ENCODE data around the gene CACNB4. TPM values are rescaled to one million over a fixed set of nuclear protein-coding genes. Genes with fewer than 3 reads are reported as not detected.
A peak's percentile ranks its signal among the peaks of the same experiment; 100 is the strongest.

The CACNB4 gene
- total and polyA plus RNA-seq, 9 of the 15 experiments (the other 6 are each of a cell fraction or from before 2014, with no cell fraction given) = 0.01 to 0.20 (median 0.04) TPM; not detected in 1

- TF ChIP-seq MTA2 (IDR thresholded peaks at IDR 0.05; ENCODE audit: low read depth) (peak; percentile 89), MTA3 (IDR thresholded peaks at IDR 0.05; ENCODE audit: borderline replicate concordance) (peak; percentile 58), ZNF133 (CRISPR knock-in tag; IDR thresholded peaks at IDR 0.05) (no peak), MTF1 (CRISPR knock-in tag; IDR thresholded peaks at IDR 0.05; ENCODE audit: borderline replicate concordance) (no peak), ZNF76 (CRISPR knock-in tag; IDR thresholded peaks at IDR 0.05; ENCODE audit: borderline replicate concordance) (no peak), CHCHD3 (CRISPR knock-in tag; IDR thresholded peaks at IDR 0.05) (no peak), ZNF282 (CRISPR knock-in tag; IDR thresholded peaks at IDR 0.05) (no peak), HBP1 (CRISPR knock-in tag; IDR thresholded peaks at IDR 0.05) (0 out of 2 replicates have a peak, but pooled peaks have one; percentile 51), STAT5B (CRISPR knock-in tag; IDR thresholded peaks at IDR 0.05) (no peak), ZNF224 (CRISPR knock-in tag; IDR thresholded peaks at IDR 0.05) (no peak), CREBBP (IDR thresholded peaks at IDR 0.05; ENCODE audit: low read depth, low read length) (no peak), SMAD2 (IDR thresholded peaks at IDR 0.05; ENCODE audit: low read depth, low read length) (no peak), TFAP4 (CRISPR knock-in tag; IDR thresholded peaks at IDR 0.05; ENCODE audit: borderline replicate concordance) (no peak), BACH1 (tag; IDR thresholded peaks at IDR 0.05) (peak; percentile 43), XRCC4 (IDR thresholded peaks at IDR 0.05; ENCODE audit: extremely low read depth, insufficient read depth, insufficient read length) (no peak), TAF7 (tag; IDR thresholded peaks at IDR 0.05) (no peak), NR3C1 (CRISPR knock-in tag; IDR thresholded peaks at IDR 0.05) (no peak), HSF4 (CRISPR knock-in tag; IDR thresholded peaks at IDR 0.05; ENCODE audit: borderline replicate concordance) (peak; percentile 76; the same call in 1 of the 2 replicates), POLR2H (tag; IDR thresholded peaks at IDR 0.05; ENCODE audit: low read depth) (no peak), ZNF384 (IDR thresholded peaks at IDR 0.05; ENCODE audit: low read depth, low read length) (no peak), ZEB2 (IDR thresholded peaks at IDR 0.05) (peak; percentile 84), MEF2A (IDR thresholded peaks at IDR 0.05; ENCODE audit: control insufficient read depth, low read depth, low read length) (no peak), ZNF830 (CRISPR knock-in tag; IDR thresholded peaks at IDR 0.05) (no peak), CREB1 (IDR thresholded peaks at IDR 0.05) (peak; percentile 54; the same call in 1 of the 2 replicates), CREB1 (CRISPR knock-in tag; IDR thresholded peaks at IDR 0.05) (peak; percentile 27; the same call in 1 of the 2 replicates)
- TF ChIP-seq, protein P1, sequence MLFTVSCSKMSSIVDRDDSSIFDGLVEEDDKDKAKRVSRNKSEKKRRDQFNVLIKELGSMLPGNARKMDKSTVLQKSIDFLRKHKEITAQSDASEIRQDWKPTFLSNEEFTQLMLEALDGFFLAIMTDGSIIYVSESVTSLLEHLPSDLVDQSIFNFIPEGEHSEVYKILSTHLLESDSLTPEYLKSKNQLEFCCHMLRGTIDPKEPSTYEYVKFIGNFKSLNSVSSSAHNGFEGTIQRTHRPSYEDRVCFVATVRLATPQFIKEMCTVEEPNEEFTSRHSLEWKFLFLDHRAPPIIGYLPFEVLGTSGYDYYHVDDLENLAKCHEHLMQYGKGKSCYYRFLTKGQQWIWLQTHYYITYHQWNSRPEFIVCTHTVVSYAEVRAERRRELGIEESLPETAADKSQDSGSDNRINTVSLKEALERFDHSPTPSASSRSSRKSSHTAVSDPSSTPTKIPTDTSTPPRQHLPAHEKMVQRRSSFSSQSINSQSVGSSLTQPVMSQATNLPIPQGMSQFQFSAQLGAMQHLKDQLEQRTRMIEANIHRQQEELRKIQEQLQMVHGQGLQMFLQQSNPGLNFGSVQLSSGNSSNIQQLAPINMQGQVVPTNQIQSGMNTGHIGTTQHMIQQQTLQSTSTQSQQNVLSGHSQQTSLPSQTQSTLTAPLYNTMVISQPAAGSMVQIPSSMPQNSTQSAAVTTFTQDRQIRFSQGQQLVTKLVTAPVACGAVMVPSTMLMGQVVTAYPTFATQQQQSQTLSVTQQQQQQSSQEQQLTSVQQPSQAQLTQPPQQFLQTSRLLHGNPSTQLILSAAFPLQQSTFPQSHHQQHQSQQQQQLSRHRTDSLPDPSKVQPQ (CRISPR knock-in tag; IDR thresholded peaks at IDR 0.05; ENCODE audit: borderline replicate concordance) = no peak
Observed at GRCh38 chr2:151789055-151789834, 309.6 kb downstream of the CACNB4 start (continued).

All from K562 (cell line).